GM21447 (cell line): ENCODE results near the gene REST.

Experiments used
- ATAC-seq: cut with Tn5 transposase; IDR thresholded peaks from one replicate; pipeline ENCODE4 v1.9.1; 2021; ENCODE audit not compliant: unreplicated experiment

REST gene

GRCh38 chr4:56973336-56973735, 65.6 kb downstream of the REST start:
- ATAC-seq, result no peak

DNA sequence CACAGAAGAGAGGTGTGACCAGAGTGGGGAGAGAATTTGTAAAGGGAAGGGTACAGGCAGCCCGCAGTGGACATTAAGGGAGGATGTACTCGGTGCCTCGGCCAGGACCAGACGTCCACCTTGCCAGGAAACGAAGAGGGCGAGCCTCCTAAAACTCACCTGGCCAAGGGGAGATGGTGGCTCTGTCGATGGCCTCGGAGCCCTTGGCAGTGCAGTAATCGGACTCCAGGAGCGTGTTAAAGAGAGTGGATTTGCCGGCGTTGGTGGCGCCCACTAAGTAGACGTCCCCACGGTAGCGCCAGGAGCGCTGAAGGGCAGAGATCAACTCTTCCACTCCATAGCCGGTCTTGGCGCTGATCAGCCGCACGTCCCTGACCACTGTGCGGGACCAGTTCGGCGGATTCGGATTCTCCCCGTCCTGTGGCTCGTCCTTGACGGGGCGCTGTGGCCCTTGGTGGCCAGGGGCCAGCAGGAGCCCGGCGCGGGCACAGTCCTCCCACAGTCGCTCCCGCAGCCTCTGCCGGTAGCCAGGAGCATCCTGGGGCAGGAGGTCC, 68.7 kb downstream of the REST start:
- ATAC-seq, result no peak

- ATAC-seq, result peak; percentile 19
These were observed 69.2 kb downstream of the REST start for GRCh38 chr4:56976837-56977320.

GRCh38 chr4:56977321-56978012, 69.8 kb downstream of the REST start, which contains the start of gene NOA1:
Gene NOA1, minus strand, starts transcription at chr4:56977606. Its CDS starts 21 bp downstream, at chr4:56977585.
- ATAC-seq, result peak; percentile 82

- ATAC-seq, result peak; percentile 49
These were observed 71.1 kb downstream of the REST start, which contains the start of gene POLR2B for GRCh38 chr4:56978750-56979303. Gene POLR2B, plus strand, starts transcription at chr4:56978896. Its CDS starts 90 bp downstream, at chr4:56978986.

DNA sequence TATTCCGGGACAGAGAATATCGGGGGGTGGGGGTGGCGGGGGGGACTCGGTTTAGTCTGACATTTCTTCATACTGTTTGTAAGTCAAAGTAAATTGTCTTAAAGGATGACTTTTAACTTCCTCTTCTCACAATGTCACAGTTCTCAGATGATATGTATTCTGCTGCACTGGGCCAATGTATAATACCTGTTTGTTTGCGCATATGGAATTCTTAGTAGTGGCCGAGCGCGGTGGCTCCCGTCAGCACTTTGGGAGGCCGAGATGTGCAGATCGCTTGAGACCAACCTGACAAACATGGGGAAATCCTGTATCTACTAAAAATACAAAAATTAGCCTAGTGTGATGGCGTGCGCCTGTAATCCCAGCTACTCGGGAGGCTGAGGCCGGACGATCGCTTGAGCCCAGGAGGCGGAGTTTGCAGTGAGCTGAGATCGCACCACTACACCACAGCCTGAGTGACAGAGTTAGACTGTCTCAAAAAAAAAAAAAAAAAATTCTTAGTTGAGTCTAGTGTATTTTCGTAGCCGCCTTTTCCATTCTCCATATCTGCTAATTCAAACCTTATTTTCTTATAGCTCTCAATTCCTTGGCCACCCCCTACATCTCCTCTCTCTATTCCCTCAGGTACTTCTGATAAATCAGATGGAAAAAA, 71.8 kb downstream of the REST start:
- ATAC-seq, result no peak

DNA sequence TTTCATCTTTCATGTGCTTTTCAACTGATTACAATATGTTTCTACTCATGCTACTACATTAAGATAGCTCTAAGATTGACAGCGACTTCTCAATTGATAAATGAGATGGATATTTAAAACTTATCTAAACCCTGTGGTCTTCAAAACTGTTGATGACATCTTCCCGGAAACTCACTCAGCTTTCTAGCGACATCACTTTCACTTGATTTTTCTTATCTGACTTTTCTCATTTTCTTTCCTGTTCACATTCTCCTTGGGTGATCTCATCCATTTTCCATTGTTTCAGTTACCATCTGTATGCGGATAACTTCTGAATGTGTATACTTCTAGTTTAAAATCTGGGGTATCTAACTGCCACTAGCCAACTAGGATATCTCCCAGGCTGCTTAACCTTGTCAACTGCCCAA, 74.1 kb downstream of the REST start:
- ATAC-seq, result no peak

DNA sequence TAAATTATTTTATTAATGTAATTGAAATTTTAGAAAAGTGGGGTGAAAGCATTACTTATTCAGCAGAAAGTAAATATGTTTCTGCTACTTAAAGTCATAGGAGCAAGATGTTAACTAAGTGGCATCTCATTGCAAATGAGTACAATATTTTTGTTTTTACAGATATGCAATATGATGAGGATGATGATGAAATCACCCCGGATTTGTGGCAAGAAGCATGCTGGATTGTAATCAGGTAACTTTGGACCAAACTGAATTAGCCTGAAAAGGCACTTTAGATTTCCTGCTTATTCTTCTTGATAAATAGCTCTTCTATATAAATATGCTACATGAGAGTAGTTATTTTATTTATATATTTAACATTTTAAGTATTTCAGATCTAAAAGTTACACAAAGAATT, 78.5 kb downstream of the REST start:
- ATAC-seq, result no peak

- ATAC-seq, result no peak
These were observed 79.3 kb downstream of the REST start for GRCh38 chr4:56986952-56987351.

GRCh38 chr4:56990109-56990905, 82.6 kb downstream of the REST start:
- no peak for ATAC-seq

- no peak for ATAC-seq
These were observed 87.8 kb downstream of the REST start for GRCh38 chr4:56995525-56995924.

GRCh38 chr4:56999751-57000150, 92.1 kb downstream of the REST start:
- ATAC-seq, result no peak

DNA sequence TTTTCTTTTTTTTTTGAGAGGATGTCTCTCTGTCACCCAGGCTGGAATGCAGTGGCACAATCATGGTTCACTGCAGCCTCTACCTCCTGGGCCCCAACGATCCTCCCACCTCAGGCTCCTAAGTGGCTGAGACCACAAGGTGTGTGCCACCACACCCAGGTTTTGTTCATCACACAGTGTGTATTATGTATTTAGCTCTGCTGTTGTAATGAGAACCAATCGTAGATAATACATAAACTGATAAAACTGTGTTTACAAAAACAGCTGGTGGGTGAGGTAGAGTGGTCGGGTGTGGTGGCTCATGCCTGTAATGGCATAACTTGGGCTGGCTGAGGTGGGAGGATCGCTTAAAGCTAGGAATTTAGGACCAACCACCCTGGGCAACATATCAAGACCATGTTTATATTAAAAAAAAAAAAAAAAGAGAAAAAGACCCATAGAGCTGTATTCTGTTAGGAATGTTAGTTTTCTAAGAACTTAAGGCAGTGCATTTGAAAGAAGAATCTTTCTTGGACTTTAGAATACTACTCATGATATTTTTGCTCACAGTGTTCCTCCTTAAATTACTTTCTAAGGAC, 105.9 kb downstream of the REST start:
- no peak for ATAC-seq
